ENCODE measurements around the gene SIN3B.
"Not testable (repeated sequence)": the region's sequence is repeated elsewhere in the genome, so short reads cannot be mapped to it uniquely, and the experiment has no call there.

The SIN3B gene

GRCh38 chr19:16829010-16829821 lies at the start of gene SIN3B:
Gene SIN3B (plus strand): TSS chr19:16829398. CDS start chr19:16829421, 23 bp downstream.
- peak; percentile 62 for DNase-seq

GRCh38 chr19:16779539-16780163 lies 49.5 kb upstream of the SIN3B start:
- DNase-seq = no peak

- DNase-seq = no peak
Observed at GRCh38 chr19:16782719-16783118, 46.5 kb upstream of the SIN3B start.

- DNase-seq = no peak
Observed at GRCh38 chr19:16788479-16788878, 40.7 kb upstream of the SIN3B start.

- no peak for DNase-seq
Observed at GRCh38 chr19:16789238-16789637, 40.0 kb upstream of the SIN3B start.

- DNase-seq = no peak
Observed at GRCh38 chr19:16790051-16790450, 39.1 kb upstream of the SIN3B start.

- DNase-seq = no peak
Observed at GRCh38 chr19:16791942-16792341, 37.3 kb upstream of the SIN3B start.

GRCh38 chr19:16794456-16795441 lies 34.4 kb upstream of the SIN3B start:
- no peak for DNase-seq

- no peak for DNase-seq
Observed at GRCh38 chr19:16795731-16796130, 33.5 kb upstream of the SIN3B start.

- DNase-seq = no peak
Observed at GRCh38 chr19:16797876-16798275, 31.3 kb upstream of the SIN3B start.

GRCh38 chr19:16798326-16798725 lies 30.9 kb upstream of the SIN3B start:
- not testable (repeated sequence) for DNase-seq

GRCh38 chr19:16799740-16800139 lies 29.5 kb upstream of the SIN3B start:
- DNase-seq = no peak

GRCh38 chr19:16801600-16802013 lies 27.6 kb upstream of the SIN3B start:
- no peak for DNase-seq

- DNase-seq = no peak
Observed at GRCh38 chr19:16804176-16804575, 25.0 kb upstream of the SIN3B start.

- DNase-seq = no peak
Observed at GRCh38 chr19:16807549-16808284, 21.5 kb upstream of the SIN3B start.

GRCh38 chr19:16814526-16815100 lies 14.6 kb upstream of the SIN3B start:
- no peak for DNase-seq

- no peak for DNase-seq
Observed at GRCh38 chr19:16820056-16820455, 9.1 kb upstream of the SIN3B start.

GRCh38 chr19:16821081-16821480 lies 8.1 kb upstream of the SIN3B start:
- DNase-seq = no peak

- DNase-seq = no peak
Observed at GRCh38 chr19:16822648-16823047, 6.5 kb upstream of the SIN3B start.

GRCh38 chr19:16824658-16825311 lies 4.4 kb upstream of the SIN3B start:
- no peak for DNase-seq

GRCh38 chr19:16825312-16826052 lies 3.7 kb upstream of the SIN3B start:
- peak; percentile 34 for DNase-seq
